HEK293 (cell line): ENCODE data around the gene HLA-DMA.

Experiments
- CTCF ChIA-PET: fragments of 350-600 bp; formaldehyde crosslinking; extraction: SDS; loops from one replicate; lab custom pipeline; 2021; ENCODE audit warnings: antibody characterized with exemption; lab: Yijun Ruan, JAX
- POLR2A ChIA-PET: fragments of 300-600 bp; formaldehyde crosslinking; extraction: SDS; loops from one replicate; lab custom pipeline; 2020; ENCODE audit warnings: antibody characterized with exemption, inconsistent platforms; lab: Yijun Ruan, JAX
- H3K27ac ChIP-seq: fragments of 200-500 bp; sonication (Bioruptor generic); 2 replicates; pipeline ENCODE4 v1.5.1; 2014; ENCODE audit warnings: low read depth, low read length, control low read depth, inconsistent platforms; ENCODE audit errors: extremely low read depth
- H3K36me3 ChIP-seq, 2 experiments: fragments of 200-500 bp in 1 of 2; sonication (Bioruptor generic) in 1 of 2; 1 replicate in 1 of 2; 2 replicates in 1 of 2; pipeline ENCODE4 v1.5.1; 2014 to 2017; ENCODE audit warnings: inconsistent platforms in 2 of 2, low read length in 2 of 2; ENCODE audit not compliant: control insufficient read depth in 2 of 2, insufficient read depth in 1 of 2
- H3K4me1 ChIP-seq: fragments of 200-500 bp; sonication (Bioruptor generic); 2 replicates; pipeline ENCODE4 v1.5.1; 2014; ENCODE audit warnings: mild to moderate bottlenecking, low read length, inconsistent platforms; ENCODE audit not compliant: control insufficient read depth, insufficient read depth
- H3K4me3 ChIP-seq: 2 replicates; pipeline ENCODE4 v1.5.1; 2011; ENCODE audit warnings: low read depth, mild to moderate bottlenecking, control low read depth, low read length, moderate library complexity
- H3K9me3 ChIP-seq: fragments of 200-500 bp; sonication (Bioruptor generic); 2 replicates; pipeline ENCODE4 v1.5.1; 2014; ENCODE audit warnings: low read depth, low read length, inconsistent platforms; ENCODE audit not compliant: control insufficient read depth, insufficient read depth
- FEZF1 ChIP-seq: fragments of 450-650 bp; formaldehyde crosslinking; IDR thresholded peaks from 2 replicates; pipeline ENCODE4 v1.5.1; 2016; ENCODE audit warnings: missing biosample characterization, missing genetic modification characterization
- GLI4 ChIP-seq: fragments of 450-650 bp; formaldehyde crosslinking; IDR thresholded peaks from 2 replicates; pipeline ENCODE4 v1.5.1; 2016; ENCODE audit warnings: missing biosample characterization, missing genetic modification characterization
- KLF1 ChIP-seq: fragments of 450-650 bp; formaldehyde crosslinking; IDR thresholded peaks from 2 replicates; pipeline ENCODE4 v1.5.1; 2016; ENCODE audit warnings: missing biosample characterization, missing genetic modification characterization
- MEIS1 ChIP-seq: sonication (generic); formaldehyde crosslinking; IDR thresholded peaks from 2 replicates; pipeline ENCODE4 v1.8.1; 2022; ENCODE audit warnings: missing genetic modification reagents, mild to moderate bottlenecking, borderline replicate concordance
- MZF1 ChIP-seq: fragments of 450-650 bp; formaldehyde crosslinking; IDR thresholded peaks from 2 replicates; pipeline ENCODE4 v1.5.1; 2017; ENCODE audit warnings: missing biosample characterization, missing genetic modification characterization, borderline replicate concordance
- SCRT2 ChIP-seq: fragments of 450-650 bp; formaldehyde crosslinking; IDR thresholded peaks from 2 replicates; pipeline ENCODE4 v1.5.1; 2016; ENCODE audit warnings: missing biosample characterization, missing genetic modification characterization
- SP7 ChIP-seq: fragments of 450-650 bp; formaldehyde crosslinking; IDR thresholded peaks from 2 replicates; pipeline ENCODE4 v1.5.1; 2016; ENCODE audit warnings: missing biosample characterization, missing genetic modification characterization
- TCF7L2 ChIP-seq: IDR thresholded peaks from 2 replicates; pipeline ENCODE4 v1.6.1; 2011; ENCODE audit warnings: low read depth, mild to moderate bottlenecking, inconsistent platforms, low read length, moderate library complexity, borderline replicate concordance
- ZBTB11 ChIP-seq: fragments of 450-650 bp; formaldehyde crosslinking; conservative IDR thresholded peaks from 2 replicates; pipeline ENCODE4 v1.5.1; 2016; ENCODE audit warnings: low read depth, missing biosample characterization, missing genetic modification characterization
- ZBTB20 ChIP-seq: fragments of 450-650 bp; formaldehyde crosslinking; IDR thresholded peaks from 2 replicates; pipeline ENCODE4 v1.5.1; 2016; ENCODE audit warnings: missing biosample characterization, missing genetic modification characterization
- ZFHX2 ChIP-seq: fragments of 450-650 bp; formaldehyde crosslinking; conservative IDR thresholded peaks from 2 replicates; pipeline ENCODE4 v1.5.1; 2016; ENCODE audit warnings: missing biosample characterization, missing genetic modification characterization
- ZIC2 ChIP-seq: fragments of 450-650 bp; formaldehyde crosslinking; IDR thresholded peaks from 2 replicates; pipeline ENCODE4 v1.5.1; 2016; ENCODE audit warnings: missing biosample characterization, missing genetic modification characterization
- ZNF10 ChIP-seq: fragments of 450-650 bp; formaldehyde crosslinking; IDR thresholded peaks from 2 replicates; pipeline ENCODE4 v1.5.1; 2017; ENCODE audit warnings: missing biosample characterization, missing genetic modification characterization
- ZNF16 ChIP-seq: fragments of 450-650 bp; formaldehyde crosslinking; IDR thresholded peaks from 2 replicates; pipeline ENCODE4 v1.5.1; 2016; ENCODE audit warnings: low read depth, missing biosample characterization, missing genetic modification characterization
- ZNF214 ChIP-seq: fragments of 450-650 bp; formaldehyde crosslinking; IDR thresholded peaks from 2 replicates; pipeline ENCODE4 v1.5.1; 2017; ENCODE audit warnings: missing biosample characterization, mild to moderate bottlenecking, missing genetic modification characterization, borderline replicate concordance
- ZNF324 ChIP-seq: fragments of 450-650 bp; formaldehyde crosslinking; IDR thresholded peaks from 2 replicates; pipeline ENCODE4 v1.5.1; 2016; ENCODE audit warnings: missing biosample characterization, missing genetic modification characterization
- ZNF350 ChIP-seq: fragments of 450-650 bp; formaldehyde crosslinking; IDR thresholded peaks from 2 replicates; pipeline ENCODE4 v1.5.0; 2017; ENCODE audit warnings: missing biosample characterization, mild to moderate bottlenecking, missing genetic modification characterization
- ZNF449 ChIP-seq: fragments of 450-650 bp; formaldehyde crosslinking; IDR thresholded peaks from 2 replicates; pipeline ENCODE4 v1.5.1; 2017; ENCODE audit warnings: missing biosample characterization, mild to moderate bottlenecking, missing genetic modification characterization, moderate library complexity
- ZNF544 ChIP-seq: fragments of 450-650 bp; formaldehyde crosslinking; IDR thresholded peaks from 2 replicates; pipeline ENCODE4 v1.5.0; 2017; ENCODE audit warnings: missing biosample characterization, missing genetic modification characterization
- ZNF660 ChIP-seq: fragments of 450-650 bp; IDR thresholded peaks from 2 replicates; pipeline ENCODE4 v1.5.1; 2018; ENCODE audit warnings: missing biosample characterization, mild to moderate bottlenecking, missing genetic modification characterization
- ZNF692 ChIP-seq: fragments of 450-650 bp; formaldehyde crosslinking; IDR thresholded peaks from 2 replicates; pipeline ENCODE4 v1.5.1; 2016; ENCODE audit warnings: missing biosample characterization, missing genetic modification characterization
- ZNF76 ChIP-seq: fragments of 450-650 bp; formaldehyde crosslinking; IDR thresholded peaks from 2 replicates; pipeline ENCODE4; 2016; ENCODE audit warnings: low read depth, missing biosample characterization, missing genetic modification characterization, borderline replicate concordance
- ZSCAN30 ChIP-seq: fragments of 450-650 bp; IDR thresholded peaks from 2 replicates; pipeline ENCODE4 v1.5.1; 2018; ENCODE audit warnings: missing biosample characterization, mild to moderate bottlenecking, missing genetic modification characterization, moderate library complexity
- TF ChIP-seq, protein P1 (sequence below): fragments of 450-650 bp; formaldehyde crosslinking; IDR thresholded peaks from 2 replicates; pipeline ENCODE4 v1.5.1; 2016; ENCODE audit warnings: missing biosample characterization, missing genetic modification characterization, low read depth
- TF ChIP-seq, protein P2 (sequence below): fragments of 450-650 bp; formaldehyde crosslinking; IDR thresholded peaks from 2 replicates; pipeline ENCODE4 v1.5.1; 2016; ENCODE audit warnings: missing biosample characterization, missing genetic modification characterization

The HLA-DMA gene

GRCh38 chr6:32984622-32985389, 31.9 kb upstream of the HLA-DMA start:
- ChIA-PET POLR2A (interaction anchor here (0.6 to 7.7 kb wide), 17 partner anchors 12 to 263 kb away, joined by 3 to 405 read pairs (median 4); partner anchors contain the start of genes BRD2, HLA-DMA, HLA-DMB and TAP2), CTCF (interaction anchor here (0.6 to 11.4 kb wide), 76 partner anchors 9 to 992 kb away, joined by 3 to 250 read pairs (median 4); partner anchors contain the start of genes BRD2, HLA-DMA, HLA-DMB and PSMB9)
- Histone ChIP-seq H3K27ac (no peak overlapping the region), H3K4me3 (no peak overlapping the region), H3K9me3 (no peaks in the 10 kb centered on the region), H3K4me1 (peaks cover 4% of the 10 kb centered on the region; the same call in 1 of the 2 replicates), H3K36me3 (peaks cover 17 to 19% of the 10 kb centered on the region in 2 experiments)
- TF ChIP-seq ZNF544 (no peak), SP7 (tag by site-specific recombination) (peak; percentile 36; the same call in 1 of the 2 replicates), MZF1 (peak; percentile 47; the same call in 1 of the 2 replicates), ZNF10 (no peak), ZNF692 (0 out of 2 replicates have a peak, but pooled peaks have one; percentile 34), ZFHX2 (tag by site-specific recombination) (no peak), ZNF449 (tag by site-specific recombination) (peak; percentile 15; the same call in 1 of the 2 replicates), ZNF324 (no peak), ZNF660 (tag by site-specific recombination) (peak; percentile 92), TCF7L2 (no peak), KLF1 (no peak), ZNF16 (tag by site-specific recombination) (no peak), ZIC2 (tag by site-specific recombination) (no peak), SCRT2 (tag by site-specific recombination) (peak; percentile 81), FEZF1 (tag by site-specific recombination) (no peak), GLI4 (tag by site-specific recombination) (no peak), ZSCAN30 (peak; percentile 75), ZNF76 (tag by site-specific recombination) (no peak), MEIS1 (CRISPR knock-in tag) (0 out of 2 replicates have a peak, but pooled peaks have one; percentile 68), ZBTB20 (no peak; the same call in 1 of the 2 replicates), ZBTB11 (tag by site-specific recombination) (peak; percentile 82), ZNF214 (no peak), ZNF350 (tag by site-specific recombination) (no peak)
- TF ChIP-seq, protein P1, sequence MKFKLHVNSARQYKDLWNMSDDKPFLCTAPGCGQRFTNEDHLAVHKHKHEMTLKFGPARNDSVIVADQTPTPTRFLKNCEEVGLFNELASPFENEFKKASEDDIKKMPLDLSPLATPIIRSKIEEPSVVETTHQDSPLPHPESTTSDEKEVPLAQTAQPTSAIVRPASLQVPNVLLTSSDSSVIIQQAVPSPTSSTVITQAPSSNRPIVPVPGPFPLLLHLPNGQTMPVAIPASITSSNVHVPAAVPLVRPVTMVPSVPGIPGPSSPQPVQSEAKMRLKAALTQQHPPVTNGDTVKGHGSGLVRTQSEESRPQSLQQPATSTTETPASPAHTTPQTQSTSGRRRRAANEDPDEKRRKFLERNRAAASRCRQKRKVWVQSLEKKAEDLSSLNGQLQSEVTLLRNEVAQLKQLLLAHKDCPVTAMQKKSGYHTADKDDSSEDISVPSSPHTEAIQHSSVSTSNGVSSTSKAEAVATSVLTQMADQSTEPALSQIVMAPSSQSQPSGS (tag by site-specific recombination), result no peak
- TF ChIP-seq, protein P2, sequence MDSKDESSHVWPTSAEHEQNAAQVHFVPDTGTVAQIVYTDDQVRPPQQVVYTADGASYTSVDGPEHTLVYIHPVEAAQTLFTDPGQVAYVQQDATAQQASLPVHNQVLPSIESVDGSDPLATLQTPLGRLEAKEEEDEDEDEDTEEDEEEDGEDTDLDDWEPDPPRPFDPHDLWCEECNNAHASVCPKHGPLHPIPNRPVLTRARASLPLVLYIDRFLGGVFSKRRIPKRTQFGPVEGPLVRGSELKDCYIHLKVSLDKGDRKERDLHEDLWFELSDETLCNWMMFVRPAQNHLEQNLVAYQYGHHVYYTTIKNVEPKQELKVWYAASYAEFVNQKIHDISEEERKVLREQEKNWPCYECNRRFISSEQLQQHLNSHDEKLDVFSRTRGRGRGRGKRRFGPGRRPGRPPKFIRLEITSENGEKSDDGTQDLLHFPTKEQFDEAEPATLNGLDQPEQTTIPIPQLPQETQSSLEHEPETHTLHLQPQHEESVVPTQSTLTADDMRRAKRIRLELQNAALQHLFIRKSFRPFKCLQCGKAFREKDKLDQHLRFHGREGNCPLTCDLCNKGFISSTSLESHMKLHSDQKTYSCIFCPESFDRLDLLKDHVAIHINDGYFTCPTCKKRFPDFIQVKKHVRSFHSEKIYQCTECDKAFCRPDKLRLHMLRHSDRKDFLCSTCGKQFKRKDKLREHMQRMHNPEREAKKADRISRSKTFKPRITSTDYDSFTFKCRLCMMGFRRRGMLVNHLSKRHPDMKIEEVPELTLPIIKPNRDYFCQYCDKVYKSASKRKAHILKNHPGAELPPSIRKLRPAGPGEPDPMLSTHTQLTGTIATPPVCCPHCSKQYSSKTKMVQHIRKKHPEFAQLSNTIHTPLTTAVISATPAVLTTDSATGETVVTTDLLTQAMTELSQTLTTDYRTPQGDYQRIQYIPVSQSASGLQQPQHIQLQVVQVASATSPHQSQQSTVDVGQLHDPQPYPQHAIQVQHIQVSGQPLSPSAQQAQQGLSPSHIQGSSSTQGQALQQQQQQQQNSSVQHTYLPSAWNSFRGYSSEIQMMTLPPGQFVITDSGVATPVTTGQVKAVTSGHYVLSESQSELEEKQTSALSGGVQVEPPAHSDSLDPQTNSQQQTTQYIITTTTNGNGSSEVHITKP, result peak; percentile 86
